B cell (primary cell): ENCODE data around the gene ZNF638. TPM values are rescaled to one million over a fixed set of nuclear protein-coding genes. Genes with fewer than 3 reads are reported as not detected.
"Not testable (repeated sequence)": the region's sequence is repeated elsewhere in the genome, so short reads cannot be mapped to it uniquely, and the experiment has no call there.

Experiments used
- ATAC-seq: fragments of 200-7000 bp; cut with Tn5 transposase; one replicate; pipeline ENCODE4 v1.10.0; 2021; ENCODE audit warnings: low read depth, mild to moderate bottlenecking, moderate number of reproducible peaks, moderate library complexity
- CTCF ChIA-PET: fragments of 350-600 bp; sonication (Branson Sonifier 250); formaldehyde crosslinking; loops from one replicate; lab custom pipeline; 2021; ENCODE audit warnings: antibody characterized with exemption, inconsistent platforms; lab: Charles Lee
- POLR2A ChIA-PET: fragments of 350-600 bp; sonication (Branson Sonifier 250); formaldehyde crosslinking; loops from one replicate; lab custom pipeline; 2021; ENCODE audit warnings: antibody characterized with exemption; lab: Charles Lee
- DNase-seq: peaks from one replicate; pipeline ENCODE4 v3.0.0; 2013
- H2AFZ ChIP-seq: 2 replicates; pipeline ENCODE4 v1.6.1; 2012; ENCODE audit warnings: mild to moderate bottlenecking, low read depth, low read length; ENCODE audit not compliant: insufficient read depth, poor library complexity, severe bottlenecking
- H3K27ac ChIP-seq, 2 donors: 1 replicate in 1 of 2; 2 replicates in 1 of 2; pipeline ENCODE4 v1.5.1; 2012 to 2013; ENCODE audit warnings: low read length in 2 of 2, mild to moderate bottlenecking in 2 of 2, moderate library complexity in 1 of 2
- H3K27me3 ChIP-seq, 4 experiments: fragments of 200-600 bp in 1 of 4; sonication (generic) in 1 of 4; replicated peaks in 1 of 4; 1 replicate in 2 of 4; 2 replicates in 2 of 4; pipeline versions ENCODE4 v1.6.1 to v1.7.0; 2013 to 2016; ENCODE audit warnings: low read length in 3 of 4, mild to moderate bottlenecking in 2 of 4, mixed read lengths in 1 of 4, moderate library complexity in 1 of 4; ENCODE audit not compliant: insufficient read depth in 4 of 4, control insufficient read depth in 3 of 4; ENCODE audit errors: control extremely low read depth in 1 of 4
- H3K36me3 ChIP-seq, 2 experiments: replicated peaks in 1 of 2; 1 replicate in 1 of 2; 2 replicates in 1 of 2; pipeline versions ENCODE4 v1.6.1 to v1.7.1; 2013; ENCODE audit warnings: low read length in 1 of 2; ENCODE audit not compliant: insufficient read depth in 2 of 2, control insufficient read depth in 1 of 2; ENCODE audit errors: control extremely low read depth in 1 of 2, extremely low read depth in 1 of 2
- H3K4me1 ChIP-seq, 2 donors: fragments of 200-600 bp in 1 of 2; sonication (generic) in 1 of 2; 1 replicate in 1 of 2; 2 replicates in 1 of 2; pipeline versions ENCODE4 v1.5.1 to v1.6.1; 2013 to 2017; ENCODE audit warnings: low read length in 2 of 2; ENCODE audit not compliant: control insufficient read depth in 2 of 2, insufficient read depth in 2 of 2
- H3K4me2 ChIP-seq: replicated peaks from 2 replicates; pipeline ENCODE3; 2012; ENCODE audit warnings: mild to moderate bottlenecking, low read depth, low read length; ENCODE audit not compliant: poor library complexity, severe bottlenecking
- H3K4me3 ChIP-seq, 5 experiments: fragments of 200-600 bp in 1 of 5; sonication (generic) in 1 of 5; 1 replicate in 3 of 5; 2 replicates in 2 of 5; pipeline versions ENCODE4 v1.5.1 to v1.7.0; 2011 to 2016; ENCODE audit warnings: low read length in 4 of 5, mild to moderate bottlenecking in 4 of 5, low read depth in 2 of 5, control low read depth in 1 of 5, moderate library complexity in 1 of 5; ENCODE audit not compliant: insufficient read depth in 1 of 5; ENCODE audit errors: control extremely low read depth in 1 of 5, extremely low read depth in 1 of 5
- H3K79me2 ChIP-seq: fragments of 200-600 bp; sonication (generic); one replicate; pipeline ENCODE4 v1.6.0; 2016; ENCODE audit warnings: low read length; ENCODE audit not compliant: control insufficient read depth, insufficient read depth
- H3K9ac ChIP-seq: fragments of 200-600 bp; sonication (generic); 2 replicates; pipeline ENCODE4 v1.6.1; 2017; ENCODE audit warnings: mild to moderate bottlenecking, low read length, moderate library complexity
- H3K9me3 ChIP-seq, 3 donors: one replicate each; pipeline versions ENCODE4 v1.6.1 to v1.7.1; 2013; ENCODE audit warnings: low read length in 2 of 3; ENCODE audit not compliant: control insufficient read depth in 2 of 3, insufficient read depth in 1 of 3; ENCODE audit errors: control extremely low read depth in 1 of 3
- H4K20me1 ChIP-seq: 2 replicates; pipeline ENCODE4 v1.6.0; 2012; ENCODE audit warnings: mild to moderate bottlenecking, low read length; ENCODE audit not compliant: insufficient read depth, control insufficient read depth, poor library complexity, severe bottlenecking
- H3K27ac Mint-ChIP-seq: one replicate; pipeline ENCODE4 v1.8.0; 2021; ENCODE audit warnings: mixed read lengths
- H3K27me3 Mint-ChIP-seq: one replicate; pipeline ENCODE4 v1.8.0; 2021; ENCODE audit warnings: mixed read lengths
- H3K4me1 Mint-ChIP-seq: one replicate; pipeline ENCODE4 v1.8.0; 2021; ENCODE audit warnings: mixed read lengths
- H3K4me3 Mint-ChIP-seq: one replicate; pipeline ENCODE4 v1.8.0; 2021; ENCODE audit warnings: mixed read lengths
- H3K9me3 Mint-ChIP-seq: one replicate; pipeline ENCODE4 v1.8.0; 2022; ENCODE audit warnings: mixed read lengths; ENCODE audit not compliant: insufficient read depth
- EZH2 ChIP-seq: IDR thresholded peaks from 2 replicates; pipeline ENCODE4 v1.6.1; 2012; ENCODE audit warnings: borderline replicate concordance, low read depth, mild to moderate bottlenecking, moderate library complexity, low read length; ENCODE audit not compliant: insufficient read depth, poor library complexity, severe bottlenecking
- WGBS: methylation state at CpG from one replicate; pipeline ENCODE4 v1.1.5; 2013; ENCODE audit warnings: missing lambda C conversion rate; ENCODE audit not compliant: insufficient coverage; 5-methylcytosine and 5-hydroxymethylcytosine counted together
- intact Hi-C: fragments of 100-400 bp; cut with micrococcal nuclease; formaldehyde crosslinking; loops from one replicate; pipeline ENCODE4 v1.10.0; 2022
- polyA plus RNA-seq: library from polyadenylated mRNA; depleted of rRNA; stranded (reverse); fragments of >200 nt; gene quantifications from 2 replicates; pipeline ENCODE4 v1.2.3, GENCODE V29; 2012
- total RNA-seq, 2 donors: library from RNA; stranded (reverse); fragments of 120-200 nt in 1 of 2; gene quantifications; 1 replicate in 1 of 2; 2 replicates in 1 of 2; pipeline versions ENCODE4 v1.2.3 to v1.2.4, GENCODE V29; 2013 to 2022
- TF ChIP-seq, protein P1 (sequence below): fragments of 200-600 bp; IDR thresholded peaks from one replicate; pipeline ENCODE4 v1.8.0; 2022; ENCODE audit warnings: antibody characterized with exemption, mild to moderate bottlenecking

ZNF638 gene
- total and polyA plus RNA-seq, 2 donors (not counting 1 experiment from before 2014, with no cell fraction given), result 60.1 to 221 TPM

DNA sequence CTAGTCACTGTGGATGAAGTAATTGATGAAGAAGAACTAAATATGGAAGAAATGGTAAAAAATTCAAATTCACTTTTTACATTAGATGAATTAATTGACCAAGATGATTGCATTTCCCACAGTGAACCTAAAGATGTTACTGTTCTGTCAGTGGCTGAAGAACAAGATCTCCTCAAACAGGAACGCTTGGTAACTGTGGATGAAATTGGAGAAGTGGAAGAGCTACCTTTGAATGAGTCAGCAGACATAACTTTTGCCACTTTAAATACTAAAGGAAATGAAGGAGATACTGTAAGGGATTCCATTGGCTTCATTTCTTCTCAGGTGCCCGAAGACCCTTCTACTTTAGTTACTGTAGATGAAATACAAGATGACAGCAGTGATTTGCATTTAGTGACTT is 95.1 kb downstream of the ZNF638 start:
- no peak for TF ChIP-seq EZH2
- TF ChIP-seq, protein P1, sequence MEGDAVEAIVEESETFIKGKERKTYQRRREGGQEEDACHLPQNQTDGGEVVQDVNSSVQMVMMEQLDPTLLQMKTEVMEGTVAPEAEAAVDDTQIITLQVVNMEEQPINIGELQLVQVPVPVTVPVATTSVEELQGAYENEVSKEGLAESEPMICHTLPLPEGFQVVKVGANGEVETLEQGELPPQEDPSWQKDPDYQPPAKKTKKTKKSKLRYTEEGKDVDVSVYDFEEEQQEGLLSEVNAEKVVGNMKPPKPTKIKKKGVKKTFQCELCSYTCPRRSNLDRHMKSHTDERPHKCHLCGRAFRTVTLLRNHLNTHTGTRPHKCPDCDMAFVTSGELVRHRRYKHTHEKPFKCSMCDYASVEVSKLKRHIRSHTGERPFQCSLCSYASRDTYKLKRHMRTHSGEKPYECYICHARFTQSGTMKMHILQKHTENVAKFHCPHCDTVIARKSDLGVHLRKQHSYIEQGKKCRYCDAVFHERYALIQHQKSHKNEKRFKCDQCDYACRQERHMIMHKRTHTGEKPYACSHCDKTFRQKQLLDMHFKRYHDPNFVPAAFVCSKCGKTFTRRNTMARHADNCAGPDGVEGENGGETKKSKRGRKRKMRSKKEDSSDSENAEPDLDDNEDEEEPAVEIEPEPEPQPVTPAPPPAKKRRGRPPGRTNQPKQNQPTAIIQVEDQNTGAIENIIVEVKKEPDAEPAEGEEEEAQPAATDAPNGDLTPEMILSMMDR, result no peak
- Histone ChIP-seq H3K79me2 (no peaks in the 10 kb centered on the region), H3K27me3 (no peaks in the 10 kb centered on the region), H3K27ac (no peak overlapping the region), H2AFZ (no peak overlapping the region), H4K20me1 (peaks cover 5% of the 10 kb centered on the region), H3K4me3 (no peak overlapping the region), H3K4me2 (no peak overlapping the region), H3K4me1 (no peaks in the 10 kb centered on the region), H3K36me3 (peaks cover 25 to 64% of the 10 kb centered on the region in 2 experiments), H3K9me3 (peaks cover 0 to 1% (median 0%) of the 10 kb centered on the region in 3 donors), H3K9ac (no peak overlapping the region)
- ATAC-seq (no peak), DNase-seq (no peak)
- Mint-ChIP-seq H3K9me3 (no peaks in the 10 kb centered on the region), H3K4me3 (no peak overlapping the region), H3K27ac (no peak overlapping the region), H3K27me3 (no peaks in the 10 kb centered on the region), H3K4me1 (no peaks in the 10 kb centered on the region)
- ChIA-PET POLR2A (no interaction called here), CTCF (interaction anchor here (1.1 kb wide), 1 partner anchor 95 kb away, joined by 3 read pairs; the partner anchor contains the start of gene ZNF638)
- intact Hi-C loops, result no loop called here
- no CpG with 5 or more reads among the region's 2 CpGs for WGBS

DNA sequence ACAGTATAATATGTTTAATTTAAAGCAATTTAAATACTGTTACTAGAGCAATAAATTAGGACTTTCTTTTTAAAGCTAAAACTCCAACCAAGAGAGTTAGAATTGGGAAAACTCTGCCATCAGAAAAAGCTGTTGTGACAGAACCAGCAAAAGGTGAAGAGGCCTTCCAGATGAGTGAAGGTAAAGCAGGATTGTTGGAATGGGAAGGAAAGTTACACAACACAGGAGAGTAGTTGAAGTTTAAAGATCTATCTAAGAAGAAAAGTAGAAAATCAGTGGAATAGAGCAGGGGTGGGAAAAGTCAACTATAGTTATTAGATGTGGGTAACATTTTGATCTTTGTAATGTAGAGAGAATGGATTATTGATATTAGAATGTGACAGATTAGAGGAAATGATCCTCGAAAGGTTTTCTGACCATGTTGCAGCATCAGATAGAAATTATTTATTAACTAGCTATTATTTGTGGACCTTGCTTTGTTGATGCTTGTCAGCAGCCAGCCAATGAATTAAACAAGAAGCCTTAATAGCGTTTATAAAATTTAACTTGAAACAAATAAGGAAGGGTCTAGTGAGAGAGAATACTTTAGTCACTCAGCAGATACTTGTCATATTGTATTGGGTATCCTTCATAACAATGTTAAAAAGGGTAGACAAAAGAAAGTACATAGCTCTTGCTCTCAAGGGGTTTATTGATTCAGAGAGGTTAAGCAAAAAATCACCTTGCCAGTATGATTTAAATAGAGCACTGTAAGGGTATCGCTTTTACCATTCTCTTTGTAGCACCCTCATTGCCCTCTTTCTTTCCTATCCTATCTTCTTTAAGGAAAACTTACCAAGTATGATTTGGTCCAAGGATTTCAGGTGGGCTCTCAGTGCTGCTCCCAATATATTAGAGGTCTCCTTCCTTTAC is 97.1 kb downstream of the ZNF638 start:
- ATAC-seq (no peak), DNase-seq (no peak)
- H3K9me3 Mint-ChIP-seq, result no peaks in the 10 kb centered on the region
- intact Hi-C loops, result no loop called here
- peaks cover 5% of the 10 kb centered on the region for H4K20me1 ChIP-seq
- H3K4me1 Mint-ChIP-seq, result no peaks in the 10 kb centered on the region
- ChIA-PET CTCF (interaction anchor here (0.9 kb wide), 1 partner anchor 12 kb away, joined by 3 read pairs; no protein-coding TSS in a partner anchor), POLR2A (no interaction called here)
- H3K36me3 ChIP-seq, result peaks cover 28 to 74% of the 10 kb centered on the region in 2 experiments
- no peak overlapping the region for H3K9ac ChIP-seq
- H3K4me2 ChIP-seq, result no peak overlapping the region
- H3K27ac Mint-ChIP-seq, result no peak overlapping the region
- H3K4me1 ChIP-seq, result no peaks in the 10 kb centered on the region
- H3K27me3 ChIP-seq, result no peaks in the 10 kb centered on the region
- no peaks in the 10 kb centered on the region for H3K27me3 Mint-ChIP-seq
- no CpG with 5 or more reads among the region's 3 CpGs for WGBS
- TF ChIP-seq, protein P1, result no peak
- TF ChIP-seq EZH2, result no peak
- no peak overlapping the region for H3K4me3 ChIP-seq
- H2AFZ ChIP-seq, result no peak overlapping the region
- H3K79me2 ChIP-seq, result no peaks in the 10 kb centered on the region
- no peak overlapping the region for H3K27ac ChIP-seq
- H3K4me3 Mint-ChIP-seq, result no peak overlapping the region
- H3K9me3 ChIP-seq, result peaks cover 0 to 1% (median 0%) of the 10 kb centered on the region in 3 donors

DNA sequence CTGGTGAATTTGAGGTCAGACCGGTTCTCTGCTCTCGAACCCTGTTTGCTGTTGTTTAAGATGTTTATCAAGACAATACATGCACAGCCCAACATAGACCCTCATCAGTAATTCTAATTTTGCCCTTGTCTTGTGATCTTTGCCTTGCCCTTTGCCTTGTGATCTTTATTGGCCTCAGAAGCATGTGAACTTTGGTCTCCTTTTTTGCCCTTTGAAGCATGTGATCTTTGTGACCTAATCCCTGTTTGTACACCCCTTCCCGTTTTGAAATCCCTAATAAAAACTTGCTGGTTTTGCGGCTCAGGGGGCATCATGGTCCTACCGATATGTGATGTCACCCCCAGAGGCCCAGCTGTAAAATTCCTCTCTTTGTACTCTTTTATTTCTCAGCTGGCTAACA is 113.6 kb downstream of the ZNF638 start:
- ATAC-seq, DNase-seq, H3K79me2 ChIP-seq, H3K4me1 ChIP-seq, POLR2A ChIA-PET, H2AFZ ChIP-seq, H3K4me1 Mint-ChIP-seq, H4K20me1 ChIP-seq, H3K4me3 Mint-ChIP-seq, intact Hi-C loops, H3K27ac Mint-ChIP-seq, H3K4me2 ChIP-seq, H3K9ac ChIP-seq, H3K9me3 Mint-ChIP-seq, H3K27me3 Mint-ChIP-seq, H3K9me3 ChIP-seq, H3K36me3 ChIP-seq, CTCF ChIA-PET, H3K4me3 ChIP-seq, H3K27me3 ChIP-seq, H3K27ac ChIP-seq: not testable (repeated sequence)
- WGBS, result 97% methylated on average over 3 of the region's 5 CpGs
